ENCODE data around the gene TRAF6. TPM values are rescaled to one million over a fixed set of nuclear protein-coding genes. Genes with fewer than 3 reads are reported as not detected.
"Not testable (repeated sequence)": the region's sequence is repeated elsewhere in the genome, so short reads cannot be mapped to it uniquely, and the experiment has no call there.

TRAF6 gene, protein sequence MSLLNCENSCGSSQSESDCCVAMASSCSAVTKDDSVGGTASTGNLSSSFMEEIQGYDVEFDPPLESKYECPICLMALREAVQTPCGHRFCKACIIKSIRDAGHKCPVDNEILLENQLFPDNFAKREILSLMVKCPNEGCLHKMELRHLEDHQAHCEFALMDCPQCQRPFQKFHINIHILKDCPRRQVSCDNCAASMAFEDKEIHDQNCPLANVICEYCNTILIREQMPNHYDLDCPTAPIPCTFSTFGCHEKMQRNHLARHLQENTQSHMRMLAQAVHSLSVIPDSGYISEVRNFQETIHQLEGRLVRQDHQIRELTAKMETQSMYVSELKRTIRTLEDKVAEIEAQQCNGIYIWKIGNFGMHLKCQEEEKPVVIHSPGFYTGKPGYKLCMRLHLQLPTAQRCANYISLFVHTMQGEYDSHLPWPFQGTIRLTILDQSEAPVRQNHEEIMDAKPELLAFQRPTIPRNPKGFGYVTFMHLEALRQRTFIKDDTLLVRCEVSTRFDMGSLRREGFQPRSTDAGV
- 1 to 10 TPM; 2.0 to 5.1 (median 3.5) TPM for polyA plus RNA-seq

DNA sequence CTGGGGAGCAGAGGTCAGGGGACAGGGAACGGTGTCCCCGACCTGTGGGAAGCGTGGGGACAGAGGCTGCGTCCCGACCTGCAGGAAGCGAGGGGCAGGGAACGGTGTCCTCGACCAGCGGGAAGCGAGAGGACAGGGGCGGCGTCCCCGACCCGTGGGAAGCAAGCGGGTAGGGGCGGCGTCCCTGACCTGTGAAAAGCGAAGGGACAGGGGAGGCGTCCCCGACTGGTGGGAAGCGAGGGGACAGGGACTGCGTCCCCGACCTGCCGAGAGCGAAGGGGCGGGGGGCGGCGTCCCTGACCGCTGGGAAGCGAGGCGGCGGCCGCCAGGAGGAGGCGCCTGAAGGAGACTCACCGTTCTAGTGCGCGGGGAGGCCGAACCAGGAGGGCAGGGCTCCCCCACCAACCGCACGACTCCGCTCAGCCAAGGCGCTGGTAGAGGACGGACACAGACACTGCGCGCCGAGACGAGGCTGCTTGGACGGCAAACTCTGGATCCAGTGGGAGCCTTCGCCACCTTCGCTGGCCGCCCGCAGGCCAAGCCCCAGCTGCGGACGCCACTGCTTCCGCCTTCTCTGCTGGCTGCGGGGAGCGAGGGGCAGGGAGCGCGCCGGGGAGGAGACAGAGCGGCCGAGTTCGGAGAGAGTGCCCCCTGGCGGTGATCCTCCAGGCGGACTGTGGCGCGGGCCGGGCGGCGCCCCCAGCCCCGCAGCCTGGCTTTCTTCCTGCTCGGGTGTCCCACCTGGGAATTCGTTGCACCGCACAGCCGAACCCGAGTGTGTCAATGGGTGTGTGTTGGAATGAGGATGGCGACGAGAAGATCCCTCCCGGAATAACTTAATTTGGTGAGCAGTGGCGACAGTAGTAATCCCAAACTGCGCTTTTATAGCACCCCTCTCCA is at the start of gene TRAF6:
Gene TRAF6 (minus strand): TSS at position 579 of the 900 bp plus-strand sequence. CDS start 8,757 bp downstream, outside the sequence.
- 0 to 1% (median 0%) methylated on average over 73 to 81 of the region's 81 CpGs for WGBS, 3 donors

DNA sequence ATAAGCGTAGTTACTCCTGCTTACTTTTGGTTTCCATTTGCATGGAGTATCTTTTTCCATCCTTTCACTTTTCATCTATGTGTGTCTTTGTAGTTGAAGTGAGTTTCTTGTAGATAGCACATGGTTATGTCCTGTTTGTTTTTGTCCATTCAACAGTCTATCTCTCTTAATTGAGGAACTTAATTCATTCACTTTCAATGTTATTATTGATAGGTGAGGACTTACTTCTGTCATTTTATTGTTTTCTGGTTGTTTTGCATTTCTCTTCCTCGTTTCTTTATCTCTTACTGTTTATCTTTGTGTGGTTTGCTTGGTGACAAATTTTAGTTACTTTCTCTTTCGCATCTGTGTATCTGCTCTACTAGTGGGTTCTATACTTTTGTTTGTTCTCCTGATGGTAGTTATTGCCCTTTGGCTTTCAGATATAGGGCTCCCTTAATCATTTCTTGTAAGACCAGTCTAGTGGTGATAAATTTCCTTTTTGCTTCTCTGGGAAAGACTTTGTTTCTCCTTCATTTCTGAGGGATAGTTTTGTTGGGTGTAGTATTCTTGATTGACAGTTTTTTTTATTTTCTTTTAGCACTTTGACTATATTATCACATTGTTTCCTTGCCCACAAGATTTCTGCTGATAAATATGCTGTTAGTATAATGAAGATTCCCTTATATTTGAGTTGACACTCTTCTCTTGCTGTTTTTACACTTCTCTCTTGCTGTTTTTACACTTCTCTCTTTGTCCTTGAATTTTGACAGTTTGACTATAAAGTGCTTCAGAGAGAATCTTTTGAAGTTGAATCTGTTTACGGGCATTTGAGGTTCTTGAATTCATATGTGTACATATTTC is 48.7 kb upstream of the TRAF6 start:
- H3K27ac ChIP-seq (ENCODE audit: low read depth, low read length) = no peak overlapping the region
- WGBS, 3 donors = 62 to 73% (median 70%) methylated on average over 4 of the region's 4 CpGs

More for the DNA sequence above, at the start of gene TRAF6:
- peak within 1 kb of the TSS; percentile 86 for H3K27ac ChIP-seq (ENCODE audit: low read depth, low read length)

DNA sequence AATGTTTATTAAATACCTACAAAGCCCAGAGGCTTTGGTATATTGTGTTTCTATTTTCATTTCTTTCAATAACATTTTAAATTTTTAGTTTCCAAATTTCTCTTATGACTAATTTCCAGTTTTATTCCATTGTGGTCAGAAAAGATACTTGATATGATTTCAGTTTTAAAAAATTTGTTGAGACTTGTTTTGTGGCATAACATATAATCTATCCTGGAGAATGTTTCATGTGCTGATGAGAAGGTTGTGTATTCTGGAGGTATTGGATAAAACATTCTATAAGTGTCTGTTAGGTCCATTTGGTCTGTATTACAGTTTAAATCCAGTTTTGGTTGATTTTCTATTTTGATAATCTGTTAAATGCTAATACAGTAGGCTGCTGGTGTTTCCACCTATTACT is 47.9 kb upstream of the TRAF6 start:
- no peak overlapping the region for H3K27ac ChIP-seq (ENCODE audit: low read depth, low read length)

DNA sequence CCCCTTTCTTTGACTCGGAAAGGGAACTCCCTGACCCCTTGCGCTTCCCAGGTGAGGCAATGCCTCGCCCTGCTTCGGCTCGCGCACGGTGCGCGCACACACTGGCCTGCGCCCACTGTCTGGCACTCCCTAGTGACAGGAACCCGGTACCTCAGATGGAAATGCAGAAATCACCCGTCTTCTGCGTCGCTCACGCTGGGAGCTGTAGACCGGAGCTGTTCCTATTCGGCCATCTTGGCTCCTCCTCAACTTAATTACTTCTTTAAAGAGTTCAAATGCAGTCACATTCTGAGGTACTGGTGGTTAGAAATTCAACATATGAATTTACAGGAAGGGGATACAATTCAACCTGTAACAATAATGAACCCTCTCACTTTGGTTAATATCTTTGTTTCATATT is 47.3 kb upstream of the TRAF6 start:
- not testable (repeated sequence) for H3K27ac ChIP-seq (ENCODE audit: low read depth, low read length)
- WGBS, 3 donors = 93 to 96% (median 96%) methylated on average over 8 to 14 of the region's 17 CpGs

DNA sequence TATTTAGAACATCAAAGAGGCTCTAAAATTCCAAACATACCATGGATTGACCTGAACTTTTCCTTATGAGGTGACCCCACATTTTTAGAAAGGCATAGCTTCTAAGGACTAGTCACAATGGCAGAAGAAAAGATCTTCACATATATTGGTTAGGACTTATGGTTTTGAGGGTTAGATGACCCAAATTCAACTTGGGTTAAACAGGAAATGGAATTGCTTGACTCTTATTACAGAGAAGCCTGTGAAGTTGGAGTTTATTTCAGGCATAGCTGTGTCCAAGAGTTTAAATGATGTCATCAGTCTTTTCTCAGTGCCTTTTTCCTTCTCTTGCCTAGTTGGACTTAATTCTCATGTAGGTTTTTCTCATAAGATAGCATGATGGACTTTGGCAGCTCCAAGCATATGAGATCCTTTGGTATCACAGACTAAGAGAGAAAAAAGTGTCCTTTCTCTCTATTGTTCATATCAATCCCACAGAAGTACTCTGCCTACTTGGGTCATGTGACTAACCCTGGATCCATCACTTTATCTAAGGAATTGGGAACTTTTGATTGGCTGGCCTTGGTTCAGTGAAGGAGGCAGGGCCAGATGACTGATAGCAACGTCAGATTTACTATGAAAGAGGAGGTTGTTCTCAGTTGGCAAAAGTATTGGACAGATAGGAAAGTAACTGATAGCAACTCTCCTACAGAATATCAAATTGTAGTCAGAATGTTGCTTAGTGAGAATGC is 40.5 kb upstream of the TRAF6 start:
- no peak overlapping the region for H3K27ac ChIP-seq (ENCODE audit: low read depth, low read length)
- WGBS, 3 donors = 24 to 66% (median 51%) methylated on average over 1 of the region's 1 CpG

DNA sequence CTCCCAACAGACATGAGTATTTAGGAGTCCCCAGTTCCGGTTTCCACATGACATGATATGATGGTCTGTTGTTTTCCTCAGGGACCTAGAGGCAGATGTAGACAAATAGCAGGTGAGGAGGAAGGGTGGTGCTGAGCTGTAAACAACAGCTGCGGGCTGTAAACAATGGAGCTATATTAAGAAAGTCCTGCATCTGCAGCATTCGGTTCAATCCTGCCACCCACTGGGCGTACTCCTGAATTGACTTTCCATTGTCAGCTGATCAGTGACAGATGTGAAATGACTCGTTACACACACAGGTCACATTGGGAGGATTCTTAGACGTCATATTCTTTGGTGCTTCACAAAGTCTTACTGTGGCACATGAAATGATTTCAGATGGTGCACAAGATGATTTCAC is 30.9 kb upstream of the TRAF6 start:
- 8 to 34% (median 26%) methylated on average over 6 of the region's 6 CpGs for WGBS, 3 donors
- no peak overlapping the region for H3K27ac ChIP-seq (ENCODE audit: low read depth, low read length)

DNA sequence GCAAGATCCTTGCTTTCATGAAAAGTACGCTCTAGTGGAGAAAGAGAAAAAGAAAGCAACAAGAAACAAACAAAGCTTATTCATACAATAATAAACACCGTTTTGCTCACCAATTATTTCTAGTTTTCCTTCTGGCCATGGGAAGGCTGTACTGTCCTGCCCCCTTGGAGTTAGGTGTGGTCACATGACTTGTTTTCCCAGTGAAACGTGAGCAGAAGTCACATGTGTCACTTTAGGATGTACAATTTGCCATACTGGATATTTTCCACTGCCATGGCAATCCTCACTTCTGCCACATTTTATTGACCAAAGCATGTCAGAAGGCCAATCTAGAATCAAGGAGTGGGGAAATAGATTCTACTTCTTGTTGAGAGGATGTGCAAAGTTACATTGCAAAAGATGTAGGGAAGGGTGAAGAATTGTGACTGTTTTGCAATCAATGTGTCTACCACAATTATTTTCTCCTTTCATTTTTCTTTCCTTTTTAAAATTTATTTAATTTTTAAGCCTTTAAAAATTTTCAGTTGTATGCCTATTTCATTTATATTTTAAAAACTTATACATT is 24.3 kb upstream of the TRAF6 start:
- no peak overlapping the region for H3K27ac ChIP-seq (ENCODE audit: low read depth, low read length)
- WGBS, 3 donors = 75 to 76% (median 75%) methylated on average over 3 of the region's 3 CpGs

DNA sequence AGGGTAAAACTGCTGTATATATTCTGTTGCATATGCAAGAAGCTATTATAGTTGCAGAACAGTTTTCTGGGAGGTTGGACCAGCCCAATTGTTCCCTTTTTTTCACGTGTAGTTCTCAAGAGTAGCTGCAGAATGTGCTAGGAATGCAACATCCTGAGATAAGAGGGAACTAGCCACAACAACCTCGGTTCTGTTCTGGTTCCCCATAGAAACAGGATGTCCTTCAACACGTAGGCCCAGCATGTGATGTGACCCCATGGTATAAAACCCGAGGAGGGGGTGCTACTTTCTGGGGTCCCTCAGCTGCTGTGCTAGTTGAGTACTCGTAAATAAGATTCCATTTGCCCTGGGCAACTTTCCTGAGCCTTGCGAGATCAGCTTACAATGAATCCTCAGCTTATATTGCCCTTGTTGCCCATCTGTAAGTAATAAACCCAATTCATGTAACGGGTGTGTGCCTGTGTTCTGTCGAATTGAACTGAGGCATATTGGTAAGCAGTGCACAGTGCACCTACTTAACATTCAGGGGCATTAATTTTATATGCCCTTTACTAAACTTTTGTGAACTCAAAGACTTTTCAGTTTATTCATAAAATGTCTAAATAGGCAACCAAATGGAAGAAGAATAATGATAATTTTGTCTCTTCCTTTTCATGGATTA is 23.0 kb upstream of the TRAF6 start:
- no peak overlapping the region for H3K27ac ChIP-seq (ENCODE audit: low read depth, low read length)
- 35 to 48% (median 38%) methylated on average over 8 of the region's 8 CpGs for WGBS, 3 donors

DNA sequence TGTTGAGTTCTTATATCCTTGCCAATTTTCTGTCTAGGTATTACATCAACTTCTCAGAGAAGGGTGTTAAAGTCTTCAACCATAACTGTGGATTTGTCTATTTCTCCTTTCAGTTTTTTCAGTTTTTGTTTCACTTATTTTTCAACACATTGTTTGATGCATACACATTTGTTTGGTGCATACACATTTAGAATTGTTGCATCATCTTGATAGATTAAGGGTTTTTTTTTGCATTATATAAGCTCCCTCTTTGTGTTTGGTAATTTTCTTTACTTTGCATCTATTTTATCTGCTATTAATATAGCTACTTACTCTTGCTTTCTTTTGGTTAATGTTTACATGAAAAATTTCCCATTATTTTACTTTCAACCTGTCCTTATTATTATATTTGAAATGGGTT is 20.8 kb upstream of the TRAF6 start:
- H3K27ac ChIP-seq (ENCODE audit: low read depth, low read length) = no peak overlapping the region

DNA sequence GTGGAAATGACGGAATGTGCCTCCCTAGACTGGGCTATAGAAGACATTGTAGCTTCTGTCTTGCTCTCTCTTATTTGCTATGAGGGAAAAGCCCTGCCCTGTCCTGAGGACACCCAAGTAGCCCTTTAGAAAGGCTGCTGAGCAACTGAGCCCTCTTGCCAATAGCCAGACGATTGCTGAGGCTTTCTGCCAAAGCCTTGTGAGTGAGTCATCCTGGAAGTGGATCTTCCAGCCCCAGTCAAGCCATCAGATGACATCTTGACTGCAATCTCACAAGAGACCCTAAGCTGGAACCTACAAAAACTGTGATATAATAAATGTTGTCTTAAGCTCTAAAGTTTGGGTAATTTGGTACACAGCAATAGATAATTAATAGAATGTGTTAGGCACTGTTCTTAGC is 3.9 kb upstream of the TRAF6 start:
- WGBS, 3 donors = 50 to 61% (median 60%) methylated on average over 2 of the region's 2 CpGs

DNA sequence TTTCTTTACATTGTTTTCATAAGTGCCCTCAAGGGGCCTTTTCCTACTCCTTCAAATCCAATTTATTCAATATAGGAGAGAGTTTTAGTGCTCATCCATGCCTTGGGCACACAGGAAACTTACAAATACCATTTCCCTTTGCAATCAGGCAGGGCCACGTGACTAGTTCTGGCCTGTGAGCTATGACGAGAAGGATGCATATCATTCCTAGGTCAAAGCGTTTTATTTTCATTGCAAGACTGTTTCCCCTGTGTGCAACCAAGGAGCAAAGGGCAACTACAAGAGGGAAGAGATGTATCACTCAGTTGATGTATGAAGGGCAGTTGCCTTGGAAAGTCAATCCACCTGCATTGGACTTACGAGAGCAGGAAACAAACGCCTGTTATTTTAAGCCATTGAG is 1.9 kb upstream of the TRAF6 start:
- no peak overlapping the region for H3K27ac ChIP-seq (ENCODE audit: low read depth, low read length)
- 60 to 85% (median 67%) methylated on average over 5 of the region's 5 CpGs for WGBS, 3 donors

More for the DNA sequence above, 3.9 kb upstream of the TRAF6 start:
- no peak overlapping the region for H3K27ac ChIP-seq (ENCODE audit: low read depth, low read length)

DNA sequence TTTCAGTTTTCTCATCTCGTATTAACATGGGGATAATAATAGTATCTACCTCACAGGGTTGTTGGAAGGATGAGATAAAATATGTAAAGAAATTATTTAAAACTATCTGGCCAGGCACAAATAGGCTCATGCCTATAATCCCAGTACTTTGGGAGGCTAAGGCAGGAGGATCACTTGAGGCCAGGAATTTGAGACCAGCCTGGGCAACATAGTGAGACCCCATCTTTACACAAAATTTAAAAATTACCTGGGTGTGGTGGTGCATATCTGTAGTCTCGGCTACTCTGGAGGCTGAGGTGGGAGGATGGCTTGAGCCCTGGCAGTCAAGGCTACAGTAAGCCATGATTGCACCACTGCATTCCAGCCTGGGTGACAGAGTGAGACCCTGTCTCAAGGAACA is 990 bp upstream of the TRAF6 start:
- WGBS, 3 donors = 75 to 85% (median 78%) methylated on average over 2 of the region's 2 CpGs
- not testable (repeated sequence) for H3K27ac ChIP-seq (ENCODE audit: low read depth, low read length)

DNA sequence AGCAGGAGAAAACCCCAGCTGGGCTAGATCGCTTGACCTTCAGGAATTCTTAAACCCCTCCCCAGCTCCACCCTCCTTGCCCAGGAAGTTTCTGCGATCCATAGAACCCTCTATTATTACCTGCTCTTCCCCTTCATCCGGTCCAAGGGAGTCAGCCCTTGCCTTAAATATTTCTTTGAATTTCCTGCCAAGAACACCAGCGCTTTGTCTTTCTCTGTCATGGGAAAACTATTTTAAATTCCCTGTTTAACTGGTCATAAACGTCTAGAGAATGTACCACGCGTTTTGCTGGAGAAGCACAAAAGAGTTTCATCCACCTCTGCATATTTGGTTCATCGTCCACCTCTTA is 496 bp upstream of the TRAF6 start:
- WGBS, 3 donors = 4 to 8% (median 5%) methylated on average over 8 of the region's 8 CpGs
- H3K27ac ChIP-seq (ENCODE audit: low read depth, low read length) = no peak overlapping the region

DNA sequence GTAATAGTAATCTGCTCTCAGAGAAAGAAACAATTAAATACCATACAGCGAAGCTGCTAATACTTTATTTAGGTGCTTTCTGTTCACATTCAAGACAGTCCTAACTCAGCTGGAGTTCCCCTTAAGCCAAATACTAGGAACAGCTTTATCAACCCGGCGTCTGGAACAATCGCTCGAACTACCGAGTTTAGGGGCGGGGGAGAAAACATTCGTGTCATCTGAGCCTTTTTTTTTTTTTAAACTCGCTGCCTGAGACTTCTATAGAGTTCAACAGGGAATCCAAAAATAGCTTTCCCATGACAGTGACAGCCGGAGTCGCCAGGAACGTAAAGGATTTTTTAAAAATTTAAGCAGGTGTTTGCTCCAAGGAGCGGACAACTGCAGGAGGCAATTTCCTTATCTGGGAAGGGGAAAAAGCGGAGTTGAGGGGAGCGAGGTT is 852 bp downstream of the TRAF6 start:
- WGBS, 3 donors = 1% methylated on average over 15 of the region's 15 CpGs

DNA sequence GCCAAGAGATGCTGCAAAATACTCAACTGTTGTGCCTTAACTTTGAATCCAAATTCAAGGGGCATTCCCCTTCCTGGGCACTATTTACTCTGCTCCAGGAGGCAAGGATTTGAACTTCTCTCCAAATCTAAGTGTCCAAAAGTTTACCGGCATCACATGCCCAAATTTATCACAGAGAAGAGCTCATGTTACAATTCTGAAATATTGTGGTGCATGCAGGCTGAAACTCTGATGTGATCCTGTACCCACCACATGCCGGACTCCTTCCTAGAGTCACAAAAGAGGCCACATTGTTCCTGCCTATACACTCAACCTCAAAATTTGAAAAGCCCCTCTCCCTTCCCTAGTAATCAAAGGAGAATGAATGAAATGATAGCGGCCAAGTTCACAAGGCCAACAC is 1.3 kb downstream of the TRAF6 start:
- H3K27ac ChIP-seq (ENCODE audit: low read depth, low read length) = no peak overlapping the region
- WGBS, 3 donors = 12 to 39% (median 34%) methylated on average over 3 of the region's 3 CpGs

More for the DNA sequence above, 852 bp downstream of the TRAF6 start:
- no peak overlapping the region for H3K27ac ChIP-seq (ENCODE audit: low read depth, low read length)

DNA sequence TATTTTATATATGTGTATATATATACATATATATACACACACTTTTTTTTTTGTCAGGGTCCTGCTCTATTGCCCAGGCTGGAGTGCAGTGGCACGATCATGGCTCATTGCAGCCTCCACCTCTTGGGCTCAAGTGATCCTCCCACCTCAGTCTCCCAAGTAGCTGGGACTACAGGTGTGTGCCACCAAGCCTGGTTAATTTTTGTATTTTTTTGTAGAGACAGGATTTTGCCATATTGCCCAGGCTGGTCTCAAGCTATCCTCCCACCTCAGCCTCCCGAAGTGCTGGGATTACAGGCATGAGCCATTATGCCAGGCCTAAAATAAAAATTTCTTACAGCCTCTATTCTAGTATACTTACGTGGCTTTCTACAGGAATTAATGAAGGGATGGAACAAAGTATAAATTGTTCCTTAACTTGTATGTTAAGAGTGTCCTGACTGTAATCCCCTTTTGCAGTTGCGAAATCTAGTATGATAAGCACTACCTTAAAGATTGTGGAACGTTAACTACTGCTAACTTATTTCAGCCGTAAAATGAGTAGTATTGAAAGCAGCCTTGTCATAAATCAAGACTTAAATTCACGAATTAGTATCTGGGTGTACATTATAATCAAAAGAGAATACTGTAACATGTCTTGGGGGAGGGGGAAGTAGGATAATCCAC is 2.1 kb downstream of the TRAF6 start:
- 37 to 59% (median 54%) methylated on average over 7 of the region's 7 CpGs for WGBS, 3 donors
- H3K27ac ChIP-seq (ENCODE audit: low read depth, low read length) = no peak overlapping the region

DNA sequence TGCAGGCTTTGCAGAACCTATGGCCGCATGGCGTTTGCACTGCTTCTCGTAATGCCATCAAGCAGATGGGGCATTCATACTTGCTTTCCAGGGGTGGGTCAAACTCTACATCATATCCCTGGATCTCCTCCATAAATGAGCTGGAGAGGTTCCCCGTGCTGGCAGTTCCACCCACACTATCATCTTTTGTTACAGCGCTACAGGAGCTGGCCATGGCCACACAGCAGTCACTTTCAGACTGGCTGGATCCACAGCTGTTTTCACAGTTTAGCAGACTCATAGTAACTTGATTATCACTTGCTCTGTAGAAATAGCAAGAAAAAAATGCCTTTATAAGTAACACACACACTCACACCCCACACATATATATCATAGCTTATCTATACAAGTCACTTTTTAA is 8.8 kb downstream of the TRAF6 start:
- H3K27ac ChIP-seq (ENCODE audit: low read depth, low read length) = no peak overlapping the region
- 76 to 93% (median 86%) methylated on average over 5 of the region's 5 CpGs for WGBS, 3 donors
